Ureter (tissue), 1 donor: ENCODE measurements around the gene C19orf44. TPM values are rescaled to one million over a fixed set of nuclear protein-coding genes. Genes with fewer than 3 reads are reported as not detected.
"Not testable (repeated sequence)": the region's sequence is repeated elsewhere in the genome, so short reads cannot be mapped to it uniquely, and the experiment has no call there.

Experiments
- DNase-seq: peaks from one replicate; pipeline ENCODE4 v3.0.0-alpha.2; 2020; ENCODE audit warnings: low spot score
- total RNA-seq: library from RNA; stranded (reverse); gene quantifications from one replicate; pipeline ENCODE4 v1.2.4, GENCODE V29; 2023
- donor health status: DM: yes; HTN: yes; CAD: no.

The C19orf44 gene
- total RNA-seq, 1 donor from 2014 or later, result 5.2 TPM

DNA sequence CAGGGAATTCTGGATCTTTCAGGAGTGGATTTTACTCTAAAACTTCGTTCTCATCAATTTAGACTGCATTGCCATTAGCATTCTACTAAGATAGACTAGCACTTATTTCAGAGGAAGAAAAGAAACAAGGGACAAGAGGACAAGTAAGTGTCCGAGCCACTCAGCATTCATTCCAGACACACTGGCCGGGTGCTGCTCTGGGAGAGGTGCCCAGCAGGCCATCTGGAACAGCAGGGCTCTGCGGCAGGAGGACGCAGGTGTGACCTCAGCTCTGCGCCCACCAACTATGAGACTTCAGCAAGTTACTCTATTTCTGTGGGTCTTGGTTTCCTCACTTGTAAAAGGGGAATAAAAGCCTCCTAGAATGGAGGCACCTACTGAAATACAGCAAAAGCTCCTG, 28.6 kb upstream of the C19orf44 start:
- no peak for DNase-seq

DNA sequence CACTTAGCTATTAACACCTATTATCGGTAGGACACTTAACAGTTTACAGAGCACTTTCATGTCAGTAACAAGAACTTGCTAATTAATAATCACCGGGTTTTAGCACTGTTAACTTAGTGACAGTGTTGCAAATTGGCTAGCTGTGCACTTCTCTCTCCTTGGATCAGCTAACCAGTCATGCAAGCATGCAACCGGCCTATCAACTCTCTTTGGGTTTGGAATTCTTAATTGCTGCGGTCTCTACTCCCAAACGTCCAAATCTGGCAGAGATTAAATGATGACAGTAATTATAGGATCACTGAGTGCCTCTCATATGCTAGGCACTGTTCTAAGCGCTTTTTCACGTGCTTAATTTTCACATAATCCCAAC, 25.7 kb upstream of the C19orf44 start:
- DNase-seq, result no peak

DNA sequence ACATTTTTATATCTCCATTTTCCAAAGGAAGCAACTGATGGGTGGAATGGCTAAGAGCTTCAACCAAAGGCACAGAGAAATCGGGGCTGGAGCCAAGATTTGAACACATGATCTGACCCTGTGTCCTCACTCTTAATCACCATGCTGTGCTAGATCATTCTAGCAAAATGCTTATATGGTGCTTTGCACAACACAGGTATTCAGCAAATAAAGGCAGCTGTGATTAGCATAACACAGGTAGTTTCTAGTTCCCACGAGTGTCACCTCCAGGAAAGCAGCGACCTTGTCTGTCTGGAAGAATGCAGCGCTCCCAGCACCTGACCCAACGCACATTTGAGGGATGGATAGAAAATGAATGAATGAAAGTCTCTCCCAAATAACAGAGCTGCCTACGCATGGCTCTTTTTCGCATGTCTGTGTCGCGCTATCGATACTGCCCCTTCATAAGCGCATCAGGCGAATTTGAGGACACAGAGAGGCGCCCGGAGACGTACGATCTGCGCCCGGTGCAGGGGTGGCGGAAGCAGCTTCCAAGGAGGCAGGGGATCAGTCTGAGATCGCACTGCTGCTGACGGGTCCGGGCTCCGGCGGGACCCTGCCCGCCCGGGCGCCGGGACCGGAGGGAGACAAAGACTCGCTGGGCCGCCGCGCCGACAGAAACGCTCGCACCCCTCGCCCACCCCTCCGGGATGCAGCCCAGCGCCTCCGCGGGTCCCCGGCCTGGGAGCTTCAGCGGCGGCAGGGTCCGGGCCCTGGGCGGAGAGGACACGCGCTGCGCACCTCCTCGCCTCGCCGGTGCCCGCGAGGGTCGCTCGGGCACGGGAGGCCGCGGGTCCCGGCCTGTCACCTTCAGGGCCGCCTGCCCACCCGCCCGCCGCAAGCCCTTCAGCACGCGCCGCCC, 25.0 kb upstream of the C19orf44 start:
- no peak for DNase-seq

DNA sequence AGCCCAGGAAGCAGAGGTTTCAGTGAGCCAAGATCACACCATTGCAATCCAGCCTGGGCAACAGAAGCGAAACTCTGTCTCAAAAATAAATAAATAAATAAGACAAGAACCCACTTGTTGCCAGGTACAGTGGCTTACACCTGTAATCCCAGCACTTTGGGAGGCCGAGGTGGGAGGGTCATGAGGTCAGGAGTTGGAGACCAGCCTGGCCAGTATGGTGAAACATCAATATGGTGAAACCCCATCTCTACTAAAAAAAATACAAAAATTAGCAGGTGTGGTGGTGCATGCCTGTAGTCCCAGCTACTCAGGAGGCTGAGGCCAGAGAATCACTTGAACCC, 23.7 kb upstream of the C19orf44 start:
- not testable (repeated sequence) for DNase-seq

DNA sequence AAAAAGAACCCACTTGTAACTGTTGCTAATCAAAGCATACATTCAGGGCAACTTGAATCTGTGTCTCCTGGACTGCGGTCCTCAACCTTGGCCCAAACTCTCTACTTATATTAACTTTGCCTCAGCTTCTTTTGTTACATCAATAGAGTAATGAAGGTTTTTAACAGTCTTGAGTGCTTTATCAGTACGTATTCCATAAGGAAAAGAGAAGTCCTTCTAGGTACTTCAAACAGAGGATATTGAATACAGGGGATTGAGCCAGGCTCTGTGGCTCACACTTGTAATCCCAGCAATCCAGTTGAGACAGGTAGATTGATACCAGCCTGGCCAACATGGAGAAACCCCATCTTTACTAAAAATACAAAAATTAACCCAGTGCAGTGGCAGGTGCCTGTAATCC, 23.2 kb upstream of the C19orf44 start:
- no peak for DNase-seq

DNA sequence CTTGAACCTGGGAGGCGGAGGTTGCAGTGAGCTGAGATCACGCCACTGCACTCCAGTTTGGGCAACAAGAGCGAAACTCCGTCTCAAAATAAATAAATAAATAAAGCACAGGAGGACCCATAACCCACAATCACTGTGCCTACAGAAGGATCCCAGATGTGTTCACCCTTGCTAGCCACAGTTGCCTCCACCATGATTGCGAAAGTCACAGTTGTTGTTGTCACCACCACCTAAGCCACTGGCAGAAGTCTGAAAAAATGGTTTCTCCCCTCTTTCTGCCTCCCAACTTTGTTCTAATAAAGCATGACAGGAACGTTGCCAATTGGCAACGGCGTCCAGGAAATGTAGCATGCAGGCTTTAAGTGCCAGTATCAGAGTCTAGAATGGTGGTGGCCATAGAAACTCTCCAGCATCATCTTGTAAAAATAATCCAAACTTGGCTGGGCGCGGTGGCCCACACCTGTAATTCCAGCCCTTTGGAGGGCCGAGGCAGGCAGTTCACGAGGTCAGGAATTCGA, 22.3 kb upstream of the C19orf44 start:
- no peak for DNase-seq

DNA sequence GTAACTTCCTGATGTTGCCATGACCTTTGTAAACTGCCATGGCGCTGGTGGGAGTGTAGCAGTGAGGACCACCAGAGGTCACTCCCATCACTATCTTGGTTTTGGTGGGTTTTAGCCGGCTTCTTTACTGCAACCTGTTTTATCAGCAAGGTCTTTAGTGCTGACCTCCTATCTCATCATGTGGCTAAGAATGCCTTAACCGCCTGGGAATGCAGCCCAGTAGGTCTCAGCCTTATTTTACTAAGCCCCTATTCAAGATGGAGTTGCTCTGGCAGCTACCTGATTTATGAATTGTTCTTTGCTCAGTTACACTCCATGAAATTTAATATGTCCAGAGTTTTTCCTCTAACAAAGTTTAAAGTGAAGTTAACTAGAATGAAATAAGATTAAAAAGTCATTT, 19.8 kb upstream of the C19orf44 start:
- no peak for DNase-seq

DNA sequence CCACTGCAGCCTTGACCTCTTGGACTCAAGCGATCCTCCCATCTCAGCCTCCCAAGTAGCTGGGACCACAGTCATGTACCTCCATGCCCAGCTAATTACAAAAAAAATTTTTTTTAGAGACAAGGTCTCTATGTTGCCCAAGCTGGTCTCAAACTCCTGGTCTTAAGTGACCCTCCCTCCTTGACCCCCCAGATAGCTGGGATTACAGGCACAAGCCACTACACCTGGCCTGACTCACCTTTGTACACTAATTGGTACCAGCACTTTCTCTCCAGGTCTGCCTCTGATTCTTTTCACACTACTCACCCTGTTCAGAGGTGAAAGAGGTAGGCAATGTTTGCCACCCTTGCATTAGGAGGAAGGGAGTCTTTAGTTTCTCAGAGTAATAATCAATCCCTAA, 18.9 kb upstream of the C19orf44 start:
- no peak for DNase-seq

DNA sequence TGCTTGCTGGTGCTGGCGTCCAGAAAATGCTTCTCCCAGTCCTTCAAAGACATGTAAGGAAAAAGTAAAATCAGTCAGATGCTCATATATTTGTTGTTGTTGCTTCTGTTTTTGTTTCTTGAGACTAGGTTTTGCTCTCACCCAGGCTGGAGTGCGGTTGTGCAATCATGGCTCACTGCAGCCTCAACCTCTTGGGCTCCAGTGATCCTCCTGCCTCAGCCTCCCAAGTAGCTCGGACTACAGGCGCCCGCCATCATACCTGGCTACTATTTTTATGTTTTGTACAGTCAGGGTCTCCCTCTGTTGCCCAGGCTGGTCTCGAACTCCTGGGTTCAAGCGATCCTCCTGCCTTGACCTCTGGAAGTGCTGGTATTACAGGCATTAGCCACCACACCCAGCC, 13.4 kb upstream of the C19orf44 start:
- no peak for DNase-seq

DNA sequence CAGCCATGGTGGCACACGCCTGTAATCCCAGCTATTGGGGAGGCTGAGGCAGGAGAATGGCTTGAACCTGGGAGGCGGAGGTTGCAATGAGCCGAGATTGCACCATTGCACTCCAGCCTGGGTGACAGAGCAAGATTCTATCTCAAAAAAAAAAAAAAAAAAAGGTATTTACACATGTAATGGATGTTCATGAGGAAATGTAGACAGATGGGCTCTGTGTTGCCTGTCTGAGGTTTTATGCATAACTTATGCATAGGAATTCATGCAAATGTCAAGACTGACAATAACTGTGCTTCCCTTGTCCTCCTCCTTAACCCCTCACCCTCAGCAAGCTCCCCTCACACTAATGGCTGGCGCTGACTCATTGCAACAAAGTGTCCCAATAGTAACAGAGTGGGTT, 9.7 kb upstream of the C19orf44 start:
- DNase-seq, result not testable (repeated sequence)

DNA sequence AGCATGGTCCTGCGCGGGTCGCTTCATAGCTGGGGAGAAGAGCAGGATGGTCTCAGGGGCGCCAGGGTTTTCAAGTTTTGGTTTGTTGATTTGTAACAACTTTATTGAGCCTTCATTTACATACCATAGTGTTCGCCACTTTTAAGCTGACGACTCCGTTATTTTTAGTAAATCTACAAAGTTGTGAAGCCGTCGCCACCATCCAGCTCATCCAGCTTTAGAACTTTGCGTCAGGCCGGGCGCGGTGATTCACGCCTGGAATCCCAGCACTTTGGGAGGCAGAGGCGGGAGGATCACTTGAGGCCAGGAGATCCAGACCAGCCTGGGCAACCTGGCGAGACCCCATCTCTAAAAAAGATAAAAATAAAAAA, 404 bp downstream of the C19orf44 start:
- DNase-seq, result no peak

DNA sequence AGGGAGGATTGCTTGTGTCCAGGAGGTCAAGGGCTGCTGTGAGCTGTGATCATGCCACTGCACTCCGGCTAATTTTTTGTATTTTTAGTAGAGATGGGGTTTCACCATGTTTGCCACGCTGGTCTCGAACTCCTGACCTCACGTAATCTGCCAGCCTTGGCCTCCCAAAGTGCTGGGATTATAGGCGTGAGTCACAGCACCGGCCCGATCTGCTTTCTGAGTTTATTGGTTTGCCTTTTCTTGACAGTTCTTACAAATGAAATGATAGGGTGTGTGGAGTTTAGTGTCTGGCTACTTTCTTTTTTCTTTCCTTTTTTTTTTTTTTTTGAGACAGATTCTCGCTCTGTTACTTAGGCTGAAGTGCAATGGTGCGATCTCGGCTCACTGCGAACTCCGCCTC, 848 bp downstream of the C19orf44 start:
- no peak for DNase-seq

DNA sequence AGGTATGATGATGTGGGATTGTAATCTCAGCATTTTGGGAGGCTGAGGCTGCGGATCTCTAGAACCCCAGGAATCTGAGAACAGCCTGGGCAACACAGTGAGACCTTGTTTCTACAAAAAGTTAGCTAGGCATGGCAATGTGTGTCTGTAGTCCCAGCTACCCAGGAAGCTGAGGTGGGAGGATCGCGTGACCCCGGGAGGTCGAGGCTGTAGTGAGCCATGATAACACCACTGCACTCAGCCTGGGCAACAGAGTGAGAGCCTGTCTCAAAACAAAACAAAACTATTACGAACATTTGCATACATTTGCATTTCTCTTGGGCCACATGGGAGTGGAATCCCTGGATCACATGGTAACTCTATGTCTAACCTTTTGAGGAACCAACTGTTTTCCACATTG, 1.6 kb downstream of the C19orf44 start:
- DNase-seq, result no peak

DNA sequence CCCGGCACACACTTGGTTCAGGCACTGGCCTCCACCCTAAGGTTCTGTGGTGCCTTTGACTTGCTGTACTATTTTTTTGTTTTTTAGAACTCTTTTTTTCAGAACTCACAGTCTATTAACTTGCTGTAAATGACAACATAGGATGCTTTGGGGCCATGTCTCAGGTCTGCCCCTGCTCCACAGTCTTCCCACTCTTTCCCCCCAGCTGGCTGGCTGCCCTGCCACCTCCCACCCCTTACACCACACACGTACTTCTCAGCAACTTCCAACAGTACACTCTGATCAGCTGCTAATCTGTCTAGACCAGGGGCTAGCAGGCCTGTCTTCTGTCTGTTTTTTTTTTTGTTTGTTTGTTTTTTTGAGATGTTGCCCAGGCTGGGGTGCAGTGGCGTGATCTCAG, 8.1 kb downstream of the C19orf44 start:
- DNase-seq, result no peak

DNA sequence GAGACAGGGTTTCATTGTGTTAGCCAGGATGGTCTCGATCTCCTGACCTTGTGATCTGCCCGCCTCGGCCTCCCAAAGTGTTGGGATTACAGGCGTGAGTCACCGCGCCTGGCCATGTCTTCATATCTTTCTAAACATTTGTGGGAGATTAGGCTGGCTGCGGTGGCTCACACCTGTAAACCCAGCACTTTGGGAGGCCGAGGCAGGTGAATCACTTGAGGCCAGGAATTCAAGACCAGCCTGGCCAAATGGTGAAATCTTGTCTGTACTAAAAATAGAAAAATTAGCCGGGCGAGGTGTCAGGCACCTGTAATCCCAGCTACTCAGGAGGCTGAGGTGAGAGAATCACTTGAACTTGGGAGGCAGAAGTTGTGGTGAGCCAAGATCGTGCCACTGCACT, 10.0 kb downstream of the C19orf44 start:
- not testable (repeated sequence) for DNase-seq

DNA sequence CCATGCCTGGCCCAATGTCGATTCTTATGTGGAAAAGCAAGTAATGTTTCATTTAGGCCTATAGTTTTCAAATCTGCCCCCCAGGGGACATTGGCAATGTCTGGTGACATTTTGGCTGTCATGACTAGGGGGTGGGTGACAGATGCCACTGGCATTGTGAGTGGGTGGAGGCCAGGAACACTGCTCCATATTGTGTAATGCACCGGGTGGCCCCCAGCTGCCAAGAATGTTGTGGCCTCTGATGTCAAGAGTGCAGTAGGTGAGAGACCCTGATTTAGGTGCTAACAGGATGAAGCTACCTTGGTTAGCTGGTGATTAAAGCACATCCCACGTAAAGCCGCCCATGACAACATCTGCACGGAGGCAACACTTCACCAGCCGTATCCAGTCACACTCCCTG, 10.8 kb downstream of the C19orf44 start:
- DNase-seq, result no peak

DNA sequence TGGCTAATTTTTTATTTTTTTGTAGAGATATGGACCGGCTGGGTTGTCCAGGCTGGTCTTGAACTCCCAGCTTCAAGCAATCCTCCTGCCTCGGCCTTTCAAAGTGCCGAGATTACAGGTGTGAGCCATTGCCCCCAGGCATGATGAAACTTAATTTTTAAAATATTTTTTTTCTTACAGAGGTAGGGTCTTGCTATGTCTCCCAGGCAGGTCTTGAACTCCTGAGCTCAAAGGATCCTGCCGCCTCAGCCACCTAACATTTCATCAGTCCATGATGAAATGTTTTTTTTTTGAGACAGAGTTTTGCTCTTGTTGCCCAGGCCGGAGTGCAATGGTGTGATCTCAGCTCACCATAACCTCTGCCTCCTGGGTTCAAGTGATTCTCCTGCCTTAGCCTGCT, 12.4 kb downstream of the C19orf44 start:
- no peak for DNase-seq

DNA sequence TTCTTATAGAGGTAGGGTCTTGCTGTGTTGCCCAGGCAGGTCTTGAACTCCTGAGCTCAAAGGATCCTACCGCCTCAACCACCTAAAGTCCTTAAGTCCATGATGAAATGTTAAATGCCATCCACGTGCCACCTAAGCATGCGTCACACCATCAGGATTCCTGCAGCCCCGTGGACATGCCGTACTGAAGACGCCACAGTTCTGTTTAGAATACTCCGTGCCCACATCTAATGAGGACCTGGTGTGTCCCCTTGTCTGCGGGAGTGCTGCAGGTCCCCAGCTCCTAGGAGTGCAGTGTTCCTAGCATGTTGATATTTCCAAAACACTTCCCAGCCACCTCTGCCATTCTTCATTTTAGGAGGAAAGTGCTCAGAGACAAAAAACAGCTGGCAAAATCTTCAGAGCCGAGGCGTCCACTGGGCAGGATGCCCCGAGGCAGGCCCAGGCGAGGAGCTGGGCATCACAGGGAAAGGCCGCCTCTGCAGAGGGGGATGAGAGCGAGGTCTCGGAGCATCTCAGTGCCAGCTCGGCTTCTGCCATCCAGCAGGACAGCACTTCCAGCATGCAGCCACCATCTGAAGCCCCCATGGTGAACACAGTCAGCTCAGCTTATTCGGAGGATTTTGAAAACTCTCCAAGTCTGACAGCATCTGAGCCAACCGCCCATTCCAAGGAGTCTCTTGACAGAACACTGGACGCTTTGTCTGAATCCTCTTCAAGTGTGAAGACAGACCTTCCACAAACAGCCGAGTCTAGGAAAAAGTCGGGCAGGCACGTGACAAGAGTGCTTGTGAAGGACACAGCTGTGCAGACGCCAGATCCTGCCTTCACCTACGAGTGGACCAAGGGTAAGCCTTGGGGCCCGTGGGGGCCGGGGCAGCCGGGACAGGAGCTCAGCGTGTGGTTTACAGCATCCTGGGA, 13.2 kb downstream of the C19orf44 start:
- no peak for DNase-seq

DNA sequence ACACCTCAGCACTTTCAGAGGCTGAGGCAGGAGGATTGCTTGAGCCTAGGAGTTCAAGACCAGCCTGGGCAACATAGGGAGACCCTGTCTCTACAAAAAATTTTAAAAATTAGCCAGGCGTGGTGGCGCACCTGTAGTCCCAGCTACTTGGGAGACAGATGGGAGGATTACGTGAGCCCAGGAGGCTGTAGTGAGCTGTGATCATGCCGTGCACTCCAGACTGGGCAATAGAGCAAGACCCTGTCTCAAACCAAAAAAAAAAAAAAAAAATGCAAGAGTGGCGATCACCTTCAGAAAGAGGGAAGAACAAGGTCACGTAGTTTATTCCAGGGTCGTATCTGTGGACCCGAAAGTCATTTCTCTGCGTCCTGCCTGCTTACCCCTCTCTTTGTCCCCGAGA, 16.4 kb downstream of the C19orf44 start:
- not testable (repeated sequence) for DNase-seq

DNA sequence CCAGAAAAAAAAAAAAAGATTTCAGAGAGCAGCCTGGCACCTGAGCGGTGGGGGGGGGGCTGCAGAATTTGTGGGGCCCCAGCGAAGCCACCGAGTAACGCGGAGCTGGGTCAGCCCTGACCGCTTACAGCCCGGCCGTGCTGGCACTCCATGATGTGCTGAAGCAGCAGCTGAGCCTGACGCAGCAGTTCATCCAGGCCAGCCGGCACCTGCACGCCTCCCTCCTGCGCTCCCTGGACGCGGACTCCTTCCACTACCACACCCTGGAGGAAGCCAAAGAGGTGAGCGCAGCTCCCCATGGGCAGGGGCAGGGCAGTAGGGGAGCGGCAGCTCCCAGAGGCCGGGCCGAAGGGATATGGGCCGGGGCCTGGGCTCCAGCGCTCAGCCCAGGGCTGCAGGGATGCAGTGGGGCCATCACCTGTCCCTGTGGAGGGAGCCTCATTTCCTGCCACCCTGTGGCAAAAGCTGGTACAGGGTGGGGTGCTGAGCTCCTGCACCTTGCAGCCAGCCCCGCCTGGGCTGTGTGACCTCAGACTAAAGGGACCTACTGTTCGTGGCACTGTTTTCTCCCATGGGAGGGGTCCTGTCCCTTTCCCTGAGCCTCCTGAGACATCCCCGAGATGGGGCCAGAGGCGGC, 18.3 kb downstream of the C19orf44 start:
- DNase-seq, result no peak

DNA sequence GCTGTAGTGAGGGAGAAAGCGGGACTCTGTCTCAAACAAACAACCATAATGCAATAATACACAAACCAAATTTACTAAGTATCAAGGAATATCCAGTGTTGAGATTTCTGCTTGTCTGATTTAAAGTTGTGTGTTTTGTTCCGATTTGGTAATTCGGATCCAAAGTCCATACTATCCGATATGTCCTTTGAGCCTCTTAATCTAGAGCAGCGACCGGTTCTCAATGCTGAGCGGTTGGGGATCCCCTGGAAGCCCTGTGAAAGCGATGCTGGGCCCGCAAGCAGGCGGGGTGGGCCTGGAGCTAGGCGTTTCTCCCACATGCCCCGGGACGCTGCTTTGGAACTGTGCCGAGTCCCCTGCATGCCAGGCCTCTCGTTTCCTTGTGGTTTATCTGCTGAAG, 20.2 kb downstream of the C19orf44 start:
- no peak for DNase-seq

DNA sequence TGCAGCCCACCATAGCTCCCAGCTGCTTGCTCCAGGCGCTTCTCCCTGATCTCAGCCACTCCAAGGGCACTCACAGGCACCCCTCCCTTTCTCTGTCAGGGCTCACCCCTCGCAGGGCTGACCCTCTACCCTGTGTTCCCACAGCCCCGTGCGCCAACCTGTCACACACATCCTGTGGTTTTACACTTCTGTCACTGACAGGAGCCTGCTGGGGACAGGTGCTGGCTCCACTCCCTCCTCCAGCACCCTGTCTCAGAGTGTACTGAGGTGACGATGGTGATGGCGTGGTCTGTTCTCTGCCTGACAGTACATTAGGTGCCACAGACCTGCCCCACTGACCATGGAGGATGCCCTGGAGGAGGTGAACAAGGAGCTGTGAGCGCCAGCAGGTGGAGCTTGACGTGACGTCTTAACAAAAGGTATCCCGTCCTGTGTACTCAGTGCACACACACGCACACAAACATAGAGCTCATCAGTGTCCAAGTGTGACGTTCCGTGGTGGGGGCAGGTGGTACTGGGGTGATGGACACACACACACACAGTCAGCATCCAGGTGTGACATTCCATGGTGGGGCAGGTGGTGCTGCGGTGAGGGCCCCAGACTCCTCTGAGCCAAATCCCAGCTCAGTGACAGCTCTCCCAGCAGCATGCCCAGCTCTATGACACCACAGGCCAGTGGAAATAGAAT, 20.9 kb downstream of the C19orf44 start:
- DNase-seq, result no peak
